ENCODE results near the gene DMWD.
"Not testable (repeated sequence)": the region's sequence is repeated elsewhere in the genome, so short reads cannot be mapped to it uniquely, and the experiment has no call there.

Gene DMWD

DNA sequence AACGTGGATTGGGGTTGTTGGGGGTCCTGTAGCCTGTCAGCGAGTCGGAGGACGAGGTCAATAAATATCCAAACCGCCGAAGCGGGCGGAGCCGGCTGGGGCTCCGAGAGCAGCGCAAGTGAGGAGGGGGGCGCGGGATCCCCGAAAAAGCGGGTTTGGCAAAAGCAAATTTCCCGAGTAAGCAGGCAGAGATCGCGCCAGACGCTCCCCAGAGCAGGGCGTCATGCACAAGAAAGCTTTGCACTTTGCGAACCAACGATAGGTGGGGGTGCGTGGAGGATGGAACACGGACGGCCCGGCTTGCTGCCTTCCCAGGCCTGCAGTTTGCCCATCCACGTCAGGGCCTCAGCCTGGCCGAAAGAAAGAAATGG is 22.8 kb downstream of the DMWD start:
- no peak for DNase-seq (ENCODE audit: low spot score)

DNA sequence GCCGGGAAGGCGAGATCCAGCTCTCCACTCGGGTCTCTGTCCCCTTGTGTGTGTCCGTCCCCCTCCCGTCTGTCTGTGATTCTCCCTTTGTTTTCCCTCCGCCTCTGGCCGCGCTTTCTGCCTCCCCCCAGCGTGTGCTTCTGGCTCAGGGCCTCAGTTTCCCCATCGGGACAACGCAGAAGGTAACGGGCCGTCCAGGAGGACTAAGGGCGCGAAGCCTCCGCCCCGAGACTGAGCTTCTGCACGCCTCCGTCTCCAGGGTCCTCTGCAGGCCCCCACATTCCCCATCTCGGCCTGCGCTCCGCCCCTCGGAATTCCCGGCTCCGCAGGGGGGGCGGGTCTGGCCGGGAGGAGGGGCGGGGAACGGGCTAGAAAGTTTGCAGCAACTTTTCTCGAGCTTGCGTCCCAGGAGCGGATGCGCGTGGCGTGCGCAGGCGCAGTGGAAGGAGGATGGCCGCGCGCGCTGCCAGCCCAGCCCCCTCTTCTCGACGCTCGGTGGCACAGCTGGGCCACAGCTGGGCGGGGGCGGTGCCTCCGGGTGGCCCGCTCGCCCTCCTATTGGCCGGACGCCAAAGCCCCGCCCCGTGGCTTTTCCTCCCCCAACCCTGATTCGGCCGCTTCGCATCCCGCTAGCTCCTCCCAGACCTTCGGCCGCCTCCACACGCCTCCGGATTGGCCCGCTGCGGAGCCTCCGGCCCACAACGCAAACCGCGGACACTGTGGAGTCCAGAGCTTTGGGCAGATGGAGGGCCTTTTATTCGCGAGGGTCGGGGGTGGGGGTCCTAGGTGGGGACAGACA is 23.5 kb downstream of the DMWD start, which contains the start of gene SIX5:
Gene SIX5, minus strand, starts transcription at position 269 of the 799 bp plus-strand sequence. CDS start 408 bp downstream, outside the sequence.
- DNase-seq (ENCODE audit: low spot score), result peak; percentile 99

DNA sequence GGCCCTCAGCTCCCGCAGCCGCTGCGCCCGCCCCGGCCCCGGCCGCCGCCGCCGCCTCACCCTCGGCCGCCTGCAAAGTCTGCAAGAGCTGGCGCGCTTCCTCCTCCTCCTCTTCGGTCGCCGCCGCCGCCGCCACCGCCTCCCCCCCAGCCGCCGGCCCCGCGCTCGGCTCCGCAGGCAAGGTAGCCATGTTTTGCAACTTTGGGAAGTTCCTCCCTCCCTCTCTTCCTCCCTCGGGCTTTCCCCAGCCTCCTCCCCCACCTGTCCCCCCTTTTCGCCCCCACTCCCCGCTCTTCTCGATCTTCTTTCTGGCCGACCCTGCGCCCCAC is 24.0 kb downstream of the DMWD start:
- DNase-seq (ENCODE audit: low spot score), result no peak

- DNase-seq (ENCODE audit: low spot score), result no peak
Measured at GRCh38 chr19:45767881-45768654, 24.6 kb downstream of the DMWD start.

DNA sequence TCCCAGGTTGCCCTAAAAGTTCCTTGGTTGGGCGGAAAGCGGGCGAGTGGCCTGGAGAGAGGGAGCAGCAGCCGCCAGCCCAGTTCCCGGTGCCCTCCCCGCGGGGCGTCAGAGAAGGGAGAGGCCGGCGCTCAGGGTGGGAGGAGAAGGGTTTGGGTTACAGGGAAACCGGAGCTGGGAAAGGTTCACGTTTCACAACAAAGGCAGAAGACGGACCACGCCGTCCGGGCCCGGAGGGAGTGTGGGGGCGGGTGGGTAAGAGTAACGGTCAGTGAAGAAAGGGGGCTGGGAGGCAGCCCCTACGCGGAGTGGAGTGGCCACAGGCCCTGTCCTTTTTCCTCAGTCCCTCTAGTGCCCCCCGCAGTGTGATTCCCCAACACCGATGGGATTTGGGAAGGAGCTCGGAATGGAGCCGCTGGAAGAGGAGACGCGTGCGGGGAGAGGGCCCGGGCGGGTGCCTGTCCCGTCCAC is 25.2 kb downstream of the DMWD start:
- DNase-seq (ENCODE audit: low spot score), result no peak

GRCh38 chr19:45766869-45767346 is 25.7 kb downstream of the DMWD start:
- DNase-seq (ENCODE audit: low spot score), result no peak

DNA sequence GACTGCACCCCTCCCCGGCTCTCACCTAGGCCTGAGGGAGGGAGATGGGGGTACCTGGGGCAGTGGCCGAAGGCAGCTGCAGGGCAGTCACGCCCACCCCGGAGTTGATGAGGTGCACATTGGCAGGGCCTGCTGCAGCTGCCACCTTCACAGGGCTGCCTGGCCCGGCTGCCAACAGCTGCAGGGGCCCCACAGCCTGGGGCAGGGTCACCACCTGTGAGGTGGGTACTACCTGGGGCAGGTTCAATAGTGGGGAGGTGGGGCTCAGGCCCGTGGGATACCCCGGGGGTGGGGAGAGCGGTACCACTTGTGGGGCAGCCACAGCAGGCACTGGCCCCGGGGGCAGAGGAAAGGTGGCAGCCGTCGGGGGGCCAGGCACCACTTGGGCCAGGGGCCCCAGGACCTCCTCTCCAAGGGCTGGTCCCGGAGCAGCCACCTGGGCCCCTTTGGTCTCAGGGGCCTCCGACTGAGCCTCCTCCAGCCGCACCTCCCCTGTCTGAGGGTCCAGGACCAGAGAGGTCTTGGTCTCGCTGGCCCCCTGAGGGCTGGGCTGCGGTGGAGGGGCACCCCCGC is 26.3 kb downstream of the DMWD start:
- no peak for DNase-seq (ENCODE audit: low spot score)

DNA sequence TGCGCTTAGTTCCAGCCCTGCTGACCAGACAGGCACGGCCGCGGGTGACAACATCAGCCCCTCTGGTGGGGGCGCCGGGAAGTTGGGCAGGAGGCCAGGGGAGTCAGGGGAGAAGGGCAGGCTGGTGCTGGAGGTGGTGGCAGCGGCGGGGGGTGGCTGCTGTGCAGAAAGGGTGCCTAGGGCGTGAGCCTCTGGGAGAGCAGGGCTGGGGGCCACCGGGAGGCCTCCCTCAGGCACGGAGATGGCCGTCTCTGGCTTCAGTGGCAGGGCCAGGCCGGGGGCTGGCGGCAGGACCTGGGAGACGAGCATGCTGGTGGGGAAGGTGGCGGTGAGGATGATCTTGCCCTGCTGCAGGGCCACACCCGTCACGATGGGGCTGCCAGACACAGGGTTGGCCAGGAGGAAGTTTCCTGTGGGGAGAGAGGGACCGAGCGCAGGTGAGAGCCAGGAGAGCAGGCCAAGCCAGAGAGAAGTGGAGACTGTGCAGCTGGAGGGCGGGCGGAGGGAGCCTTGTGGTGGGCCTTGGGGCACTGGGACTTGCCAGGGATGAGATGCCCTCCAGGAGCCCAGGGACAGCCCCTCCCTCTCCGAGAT is 26.8 kb downstream of the DMWD start:
- DNase-seq (ENCODE audit: low spot score), result no peak

DNA sequence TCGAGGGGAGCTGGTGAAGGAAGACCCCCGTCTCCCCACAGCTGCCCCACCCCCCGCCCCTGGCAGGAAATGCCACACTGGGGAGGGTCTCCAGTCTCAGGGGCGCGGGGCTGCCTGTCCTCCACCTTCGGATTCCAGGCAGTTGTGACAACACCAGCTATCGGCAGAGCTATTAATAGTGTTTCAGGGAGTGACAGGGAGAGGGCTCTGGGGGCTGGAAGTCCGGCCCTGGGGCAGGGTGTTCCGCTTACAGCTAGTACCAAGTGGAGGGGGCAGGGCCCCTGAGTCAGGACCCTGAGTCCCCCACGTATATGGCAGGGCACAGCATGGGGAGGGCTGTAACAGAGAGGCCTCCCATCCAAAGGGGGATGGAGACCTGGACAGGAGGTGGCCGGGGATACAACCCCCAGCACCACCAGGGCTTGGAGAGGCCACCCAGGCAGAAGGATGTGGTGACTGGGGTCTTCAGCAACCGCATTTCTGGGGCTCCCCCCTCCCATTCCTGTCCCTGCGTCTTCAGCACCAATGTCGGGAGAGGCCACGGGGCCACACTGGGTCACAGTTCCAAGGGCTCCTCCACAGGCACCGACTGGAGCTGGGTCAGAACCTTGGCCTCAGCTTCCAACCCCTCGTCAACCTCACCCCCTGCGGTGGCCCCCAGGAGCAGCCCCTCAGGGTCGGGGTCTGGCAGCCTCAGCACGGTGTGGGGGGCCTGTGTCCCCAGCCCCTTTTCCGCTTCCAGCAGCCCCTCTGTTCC is 27.5 kb downstream of the DMWD start:
- no peak for DNase-seq (ENCODE audit: low spot score)

DNA sequence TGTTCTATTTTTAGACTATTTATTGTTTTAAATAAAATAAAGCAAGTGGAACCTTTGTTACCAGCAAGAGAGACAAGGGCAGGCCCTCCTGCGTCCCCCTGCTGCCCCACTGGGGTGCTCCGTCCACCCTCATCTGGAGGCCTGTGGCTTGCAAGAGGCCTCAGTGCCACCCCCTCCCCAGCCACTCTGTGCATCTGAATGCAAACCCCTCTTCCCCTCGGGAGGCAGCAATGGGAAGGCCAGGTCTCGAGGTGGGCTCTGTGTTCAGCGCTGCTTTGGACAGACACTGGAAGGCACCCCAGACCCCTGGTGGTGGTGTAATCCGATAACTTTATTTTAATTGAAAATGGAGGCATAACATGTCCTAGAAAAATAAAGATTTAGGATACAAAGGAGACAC is 28.2 kb downstream of the DMWD start:
- DNase-seq (ENCODE audit: low spot score), result no peak

GRCh38 chr19:45763691-45764294 is 28.9 kb downstream of the DMWD start:
- no peak for DNase-seq (ENCODE audit: low spot score)

DNA sequence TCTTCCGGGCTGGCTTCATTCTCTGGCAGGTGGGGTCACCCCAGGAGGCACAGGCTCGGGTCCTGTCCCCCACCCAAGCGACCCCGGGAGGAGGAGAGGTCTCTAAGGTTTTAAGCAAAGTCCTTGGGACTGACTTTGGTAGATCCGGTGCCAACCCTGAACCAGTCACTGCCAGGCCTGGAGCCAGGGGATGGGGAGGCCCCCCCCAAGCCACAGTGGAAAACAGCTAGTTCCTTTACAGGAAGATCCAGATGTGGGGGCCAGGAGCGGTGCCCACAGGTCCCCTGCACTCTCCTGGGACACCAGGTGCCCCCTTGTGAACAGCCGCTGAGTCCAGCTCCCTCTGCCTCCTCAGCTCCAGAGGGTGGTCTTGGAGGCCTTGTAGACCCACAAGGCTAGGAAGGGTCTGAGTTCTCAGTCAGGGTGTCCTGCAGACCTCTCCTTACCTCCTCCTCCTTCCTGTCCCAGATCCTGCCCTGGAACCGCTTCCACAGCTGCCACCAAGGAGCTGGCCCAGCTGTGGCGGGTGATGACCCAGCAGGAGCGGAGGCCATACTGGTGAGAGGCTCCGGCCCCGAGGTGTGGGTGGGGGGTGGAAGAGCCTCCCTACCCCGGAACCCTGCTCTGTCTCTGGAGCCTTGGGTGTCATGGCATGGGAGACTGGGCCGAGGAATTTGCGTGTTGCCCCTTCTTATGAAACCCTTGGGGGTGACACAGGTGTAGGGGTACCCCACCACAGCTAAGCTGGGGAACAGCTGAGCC is 29.6 kb downstream of the DMWD start:
- no peak for DNase-seq (ENCODE audit: low spot score)

GRCh38 chr19:45761714-45762113 is 30.9 kb downstream of the DMWD start:
- no peak for DNase-seq (ENCODE audit: low spot score)

DNA sequence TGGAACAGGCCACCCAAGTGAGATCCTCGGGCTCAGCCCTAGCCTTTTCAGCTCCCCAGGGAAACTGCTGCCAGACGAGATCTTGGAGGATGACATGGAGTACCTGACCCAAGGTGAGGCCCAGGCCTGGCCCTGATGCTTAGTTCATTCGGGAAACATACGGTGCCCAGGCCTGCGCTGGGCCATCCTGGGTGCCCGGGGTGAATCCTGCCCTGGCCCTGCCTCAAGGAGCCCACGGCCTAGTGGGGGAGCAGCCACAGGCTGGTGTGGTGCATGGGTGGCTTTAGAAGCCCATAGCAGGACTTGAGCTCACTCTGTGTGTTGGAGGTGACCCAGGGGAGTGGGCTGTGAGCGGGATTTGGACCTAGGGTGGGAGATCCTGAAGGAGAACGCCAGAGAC is 33.7 kb downstream of the DMWD start:
- DNase-seq (ENCODE audit: low spot score), result no peak

- DNase-seq (ENCODE audit: low spot score), result no peak
Measured at GRCh38 chr19:45757695-45758094, 35.0 kb downstream of the DMWD start.

- DNase-seq (ENCODE audit: low spot score), result no peak
Measured at GRCh38 chr19:45754323-45754722, 38.3 kb downstream of the DMWD start.

DNA sequence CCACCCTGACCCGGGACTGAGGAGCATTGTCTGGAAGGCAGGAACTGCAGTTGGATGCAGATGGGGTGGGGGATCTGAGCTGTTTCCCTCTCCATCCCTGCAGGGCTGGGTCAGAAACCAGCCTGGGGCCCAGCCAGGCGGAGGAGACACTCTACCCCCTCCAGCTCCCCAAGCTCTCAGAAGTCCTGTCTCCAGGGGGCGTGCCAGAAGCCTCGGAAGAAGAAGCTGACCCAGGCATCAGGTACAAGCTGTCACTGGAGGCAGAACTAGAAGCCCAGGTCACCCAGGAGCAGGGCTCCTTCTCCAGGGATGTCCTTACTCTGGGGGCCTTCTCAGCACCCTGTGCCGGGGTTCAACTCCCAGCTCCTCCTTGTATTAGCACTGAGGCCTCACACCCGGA is 39.1 kb downstream of the DMWD start:
- DNase-seq (ENCODE audit: low spot score), result no peak

DNA sequence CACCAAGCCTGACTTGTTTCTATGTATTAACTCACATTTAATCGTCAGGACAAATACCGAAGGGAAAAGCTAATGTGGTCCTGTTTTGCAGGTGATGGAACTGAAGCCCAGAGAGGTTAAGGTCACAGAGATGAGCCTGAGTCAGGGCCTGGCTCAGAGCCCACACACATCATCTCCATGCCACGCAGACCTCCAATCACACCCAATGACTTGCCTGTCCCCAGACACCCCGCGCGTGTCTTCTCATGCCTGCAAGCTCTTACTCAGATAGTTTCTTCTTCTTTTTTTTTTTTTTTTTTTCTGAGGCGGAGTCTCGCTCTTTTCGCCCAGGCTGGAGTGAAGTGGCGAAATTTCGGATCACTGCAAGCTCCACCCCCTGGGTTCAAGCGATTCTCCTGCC is 40.0 kb downstream of the DMWD start:
- DNase-seq (ENCODE audit: low spot score), result no peak

GRCh38 chr19:45751483-45751882 is 41.2 kb downstream of the DMWD start:
- DNase-seq (ENCODE audit: low spot score), result not testable (repeated sequence)

GRCh38 chr19:45747513-45747912 is 45.1 kb downstream of the DMWD start:
- no peak for DNase-seq (ENCODE audit: low spot score)

DNA sequence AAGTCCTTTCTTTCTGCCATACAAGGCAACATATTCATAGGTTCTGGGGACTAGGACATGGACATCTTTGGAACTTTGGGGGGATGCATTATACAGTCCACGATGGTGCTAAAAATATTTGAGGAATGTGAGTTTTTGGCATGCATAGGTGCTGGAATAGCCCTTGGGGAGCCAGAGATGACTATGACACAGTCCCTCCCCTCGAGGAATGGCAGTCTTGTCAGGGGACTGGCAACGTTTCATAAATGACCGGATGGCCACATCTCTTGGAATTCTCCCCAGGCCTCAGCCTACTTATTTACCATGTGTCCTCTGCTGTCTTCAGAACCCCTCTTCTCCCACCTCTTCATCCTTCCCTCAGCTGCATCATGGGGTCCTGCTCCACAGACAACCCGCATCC is 45.8 kb downstream of the DMWD start:
- no peak for DNase-seq (ENCODE audit: low spot score)

All from COLO829 (cell line).